GM18909 (cell line): ENCODE data around the gene RASSF7.
"Not testable (repeated sequence)": the region's sequence is repeated elsewhere in the genome, so short reads cannot be mapped to it uniquely, and the experiment has no call there.

Experiments
- ATAC-seq: cut with Tn5 transposase; IDR thresholded peaks from one replicate; pipeline ENCODE4 v1.9.1; 2021; ENCODE audit warnings: mild to moderate bottlenecking; ENCODE audit not compliant: unreplicated experiment, poor library complexity

Gene RASSF7

DNA sequence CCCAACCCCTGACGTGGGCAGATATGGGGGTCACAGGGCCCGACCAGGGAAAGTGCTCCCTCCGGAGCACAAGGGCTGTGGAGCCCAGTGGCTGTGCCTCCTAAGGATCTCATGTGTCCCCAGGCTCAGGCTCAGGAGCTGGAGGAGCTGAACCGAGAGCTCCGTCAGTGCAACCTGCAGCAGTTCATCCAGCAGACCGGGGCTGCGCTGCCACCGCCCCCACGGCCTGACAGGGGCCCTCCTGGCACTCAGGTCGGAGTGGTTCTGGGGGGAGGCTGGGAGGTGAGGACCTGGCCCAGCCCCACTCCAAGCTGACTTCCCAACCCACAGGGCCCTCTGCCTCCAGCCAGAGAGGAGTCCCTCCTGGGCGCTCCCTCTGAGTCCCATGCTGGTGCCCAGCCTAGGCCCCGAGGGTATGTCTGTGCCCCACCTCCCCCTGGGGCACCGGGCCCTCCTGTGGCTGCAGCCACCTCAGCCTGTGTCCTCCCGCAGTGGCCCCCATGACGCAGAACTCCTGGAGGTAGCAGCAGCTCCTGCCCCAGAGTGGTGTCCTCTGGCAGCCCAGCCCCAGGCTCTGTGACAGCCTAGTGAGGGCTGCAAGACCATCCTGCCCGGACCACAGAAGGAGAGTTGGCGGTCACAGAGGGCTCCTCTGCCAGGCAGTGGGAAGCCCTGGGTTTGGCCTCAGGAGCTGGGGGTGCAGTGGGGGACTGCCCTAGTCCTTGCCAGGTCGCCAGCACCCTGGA lies 2.5 kb downstream of the RASSF7 start:
- ATAC-seq, result no peak

DNA sequence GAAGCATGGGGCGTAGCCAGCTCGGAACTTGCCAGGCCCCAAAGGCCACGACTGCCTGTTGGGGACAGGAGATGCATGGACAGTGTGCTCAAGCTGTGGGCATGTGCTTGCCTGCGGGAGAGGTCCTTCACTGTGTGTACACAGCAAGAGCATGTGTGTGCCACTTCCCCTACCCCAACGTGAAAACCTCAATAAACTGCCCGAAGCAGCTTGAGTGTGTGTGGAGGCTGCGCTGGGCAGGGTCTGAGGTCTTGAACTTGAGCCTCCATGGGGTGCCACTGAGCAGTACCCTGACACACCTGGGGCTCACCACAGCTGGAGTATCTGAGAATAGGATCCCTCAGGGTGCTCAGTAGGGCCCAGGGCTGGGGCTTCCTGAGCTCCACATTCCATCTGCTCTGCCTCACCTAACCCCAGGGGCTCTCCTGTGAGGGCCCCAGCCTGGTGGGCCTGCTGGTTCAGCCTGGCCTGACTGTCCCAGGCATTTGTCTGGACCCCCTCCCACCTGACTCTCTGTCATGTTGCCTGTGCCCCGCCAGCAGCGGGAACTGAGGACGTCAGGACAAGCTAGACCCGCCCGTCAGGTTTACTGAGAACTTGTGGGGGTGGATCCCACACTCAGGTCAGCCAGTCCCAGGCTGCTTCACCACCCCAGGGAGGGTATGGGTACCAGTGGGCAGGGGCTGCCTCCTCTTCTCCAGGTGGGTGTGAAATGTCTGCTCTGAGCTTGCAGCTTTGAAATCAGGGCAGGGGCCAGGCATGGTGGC lies 3.2 kb downstream of the RASSF7 start:
- no peak for ATAC-seq

DNA sequence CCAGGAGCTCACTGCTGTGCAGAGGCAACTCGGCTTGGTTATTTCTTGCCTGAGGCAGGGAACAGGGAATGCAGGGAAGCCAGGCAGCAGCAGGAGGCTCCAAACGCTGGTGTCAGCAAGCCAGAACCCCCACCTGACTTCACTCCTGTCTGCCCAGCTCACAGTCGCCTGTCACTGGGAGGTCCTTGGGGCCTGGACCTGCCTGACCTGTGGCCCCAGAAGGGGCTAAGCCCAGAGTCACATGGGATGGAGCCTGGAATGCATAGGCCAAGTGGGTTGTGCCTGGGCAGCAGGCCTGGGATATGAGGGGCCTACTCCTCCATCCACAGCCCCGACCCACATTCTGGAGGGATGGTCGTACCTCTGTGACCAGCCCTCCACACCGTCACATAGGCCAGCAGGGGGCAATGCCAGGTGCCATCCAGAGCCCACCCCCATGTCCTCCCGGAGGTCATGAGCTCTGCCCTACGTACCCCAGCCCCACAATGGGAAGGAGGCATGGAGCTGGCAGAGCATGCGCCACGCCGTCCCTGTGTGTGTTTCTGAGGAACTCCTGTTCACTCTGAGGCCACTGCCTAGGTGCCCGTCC lies 5.2 kb downstream of the RASSF7 start:
- no peak for ATAC-seq

DNA sequence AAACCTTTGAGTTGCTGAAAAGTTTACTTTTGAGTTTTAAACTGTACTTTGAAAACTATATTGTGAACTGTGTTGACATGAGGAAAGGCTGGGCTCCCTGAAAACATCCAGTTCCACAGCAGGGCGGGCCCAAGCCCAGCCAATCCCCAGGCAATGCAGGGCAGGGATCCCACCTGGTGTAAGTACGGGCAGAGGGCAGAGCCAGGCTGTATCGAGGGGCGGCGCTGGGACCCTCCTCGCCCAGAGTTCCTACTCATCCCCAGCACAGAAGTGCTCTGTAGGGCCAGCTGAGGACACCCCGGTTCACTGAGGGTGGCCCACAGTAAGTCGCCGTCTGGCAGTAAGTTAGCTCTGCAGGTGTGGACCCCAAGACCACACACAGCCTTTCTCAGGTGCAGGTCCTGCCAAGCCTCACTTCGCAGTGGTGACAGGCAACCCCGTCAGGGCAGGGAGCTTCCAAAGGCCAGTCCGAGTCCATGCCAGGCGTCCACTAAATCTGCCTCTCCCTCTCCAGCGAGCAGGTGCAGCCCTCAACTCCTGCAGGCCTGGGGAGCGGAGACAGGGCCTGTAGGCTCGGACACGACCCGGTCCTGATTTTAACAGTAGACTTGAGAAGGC lies 6.3 kb downstream of the RASSF7 start:
- ATAC-seq, result no peak

DNA sequence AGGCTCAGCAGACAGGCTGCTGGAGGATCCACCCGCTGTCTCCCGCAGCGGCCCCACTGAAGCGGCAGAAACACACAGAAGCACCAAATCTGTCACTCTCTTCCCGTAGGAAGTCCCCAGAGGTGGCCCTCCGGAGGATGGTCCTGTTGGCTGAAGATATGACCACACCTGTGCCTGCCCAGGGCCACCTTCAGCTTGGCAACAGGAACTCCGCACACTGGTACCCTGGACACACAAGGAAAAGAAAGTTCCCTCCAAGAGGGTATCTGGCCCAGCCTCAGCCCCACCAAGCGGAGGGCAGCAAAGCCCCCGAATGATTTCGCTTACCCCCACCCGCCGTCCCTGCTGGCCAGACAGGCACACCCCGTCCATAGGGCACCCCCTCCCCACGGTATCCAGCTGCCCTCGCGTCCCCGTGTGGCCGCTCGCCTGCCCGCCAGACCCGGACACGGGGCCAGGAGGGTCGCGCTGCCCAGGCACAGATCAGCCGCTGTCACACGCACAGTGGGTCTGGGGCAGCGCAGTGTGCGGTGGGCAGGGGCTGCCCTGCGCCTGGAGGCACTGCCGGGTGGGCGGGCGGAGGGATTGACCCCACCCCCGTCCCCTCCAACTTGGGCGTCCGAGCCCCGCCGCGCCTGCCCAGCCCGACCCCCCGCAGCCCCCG lies 7.0 kb downstream of the RASSF7 start:
- peak; percentile 6 for ATAC-seq

DNA sequence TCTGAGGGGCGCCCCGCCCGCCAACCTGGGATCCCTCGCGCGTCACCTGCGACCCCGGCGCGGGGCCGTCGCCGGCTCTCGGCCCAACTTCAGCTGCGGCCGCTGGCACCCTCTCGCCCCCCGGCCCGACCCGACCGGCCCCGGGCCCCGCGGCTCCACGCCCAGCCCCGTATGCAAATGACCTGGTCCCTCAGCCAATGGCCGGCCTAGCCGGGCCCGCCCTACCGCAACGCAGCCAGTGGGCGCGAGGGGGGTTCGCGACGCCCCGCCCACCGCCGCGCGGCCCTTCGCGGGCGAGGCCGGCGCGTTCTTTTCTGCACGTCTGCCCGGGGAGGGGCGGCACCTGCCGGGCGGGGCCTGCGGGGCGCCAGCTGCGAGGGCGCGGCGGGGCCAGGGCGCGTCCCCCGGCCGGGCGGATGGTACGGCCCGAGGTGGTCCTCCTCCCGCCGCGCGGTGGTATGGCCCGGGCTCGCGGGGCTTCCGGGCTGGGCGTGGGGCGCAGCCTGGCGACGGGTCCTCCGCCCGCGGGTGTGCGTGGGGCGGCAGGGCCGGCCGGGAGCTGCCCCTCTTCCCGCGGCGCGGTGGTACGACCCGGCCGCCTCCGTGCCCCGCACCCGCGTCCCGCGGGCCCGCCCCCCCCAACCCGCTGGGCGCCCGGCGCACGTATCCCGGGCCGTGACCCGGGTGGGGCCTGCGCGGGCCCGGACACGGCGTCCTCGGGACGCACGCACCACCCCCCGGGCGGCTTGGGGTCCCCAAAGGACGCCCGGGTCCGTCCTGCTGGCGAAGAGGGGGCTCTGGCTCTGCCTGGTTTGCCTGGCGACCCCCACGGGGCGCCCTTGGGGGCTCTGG lies 7.8 kb downstream of the RASSF7 start:
- ATAC-seq, result peak; percentile 82

DNA sequence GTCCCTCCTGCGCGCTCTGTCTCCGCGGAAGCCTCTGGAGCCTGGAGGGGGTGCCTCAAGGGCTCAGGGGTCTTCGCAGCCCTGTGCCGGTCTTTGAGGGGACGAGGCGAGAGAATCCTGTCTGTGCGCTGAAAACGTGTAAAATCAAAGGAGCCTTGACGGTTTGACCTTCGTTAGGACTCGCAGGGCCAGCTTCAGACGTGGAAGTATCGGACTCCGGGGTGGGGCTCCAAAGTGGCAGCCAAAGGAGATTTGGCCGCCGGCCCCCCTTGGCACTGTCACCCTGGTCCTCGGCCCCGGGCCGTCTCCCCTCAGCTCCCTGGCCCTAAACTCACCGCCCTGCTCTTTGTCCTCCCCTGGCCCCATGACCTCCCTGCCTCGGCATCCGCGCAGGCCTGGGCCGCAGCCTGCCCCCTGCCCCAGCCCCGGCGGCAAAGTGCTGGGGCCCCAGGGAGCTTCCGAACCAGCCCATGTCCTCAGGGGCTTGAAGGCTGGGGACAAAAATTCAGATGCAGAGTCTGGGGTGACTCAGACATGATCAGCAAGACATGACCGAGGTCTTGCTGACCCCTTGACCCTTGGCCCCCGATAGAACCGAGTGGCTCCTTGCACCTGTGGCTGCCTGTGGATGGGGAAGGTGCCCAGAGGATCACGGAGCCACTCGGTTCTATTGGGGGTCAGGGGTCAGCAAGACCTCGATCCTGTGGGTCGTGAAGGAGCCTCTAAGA lies 8.6 kb downstream of the RASSF7 start:
- ATAC-seq, result peak; percentile 3

DNA sequence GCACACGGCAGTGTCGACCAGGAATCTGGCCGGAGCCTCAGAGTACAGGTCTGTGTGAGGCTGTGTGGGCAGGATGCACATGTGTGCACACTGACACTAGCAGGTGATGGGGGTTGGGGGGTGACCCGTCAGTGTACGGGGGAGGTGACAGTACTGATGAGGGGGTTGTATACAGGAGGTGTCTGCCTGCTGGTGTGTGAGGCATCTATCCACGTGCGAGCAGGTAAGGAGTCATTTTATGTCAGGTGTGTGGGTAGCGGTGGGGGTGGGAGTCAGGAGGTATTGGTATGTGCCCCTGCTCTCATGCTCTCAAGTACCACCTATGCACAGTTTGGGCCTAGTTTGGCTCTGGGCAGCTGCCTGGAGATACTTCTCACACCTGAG lies 11.0 kb downstream of the RASSF7 start:
- ATAC-seq, result no peak

DNA sequence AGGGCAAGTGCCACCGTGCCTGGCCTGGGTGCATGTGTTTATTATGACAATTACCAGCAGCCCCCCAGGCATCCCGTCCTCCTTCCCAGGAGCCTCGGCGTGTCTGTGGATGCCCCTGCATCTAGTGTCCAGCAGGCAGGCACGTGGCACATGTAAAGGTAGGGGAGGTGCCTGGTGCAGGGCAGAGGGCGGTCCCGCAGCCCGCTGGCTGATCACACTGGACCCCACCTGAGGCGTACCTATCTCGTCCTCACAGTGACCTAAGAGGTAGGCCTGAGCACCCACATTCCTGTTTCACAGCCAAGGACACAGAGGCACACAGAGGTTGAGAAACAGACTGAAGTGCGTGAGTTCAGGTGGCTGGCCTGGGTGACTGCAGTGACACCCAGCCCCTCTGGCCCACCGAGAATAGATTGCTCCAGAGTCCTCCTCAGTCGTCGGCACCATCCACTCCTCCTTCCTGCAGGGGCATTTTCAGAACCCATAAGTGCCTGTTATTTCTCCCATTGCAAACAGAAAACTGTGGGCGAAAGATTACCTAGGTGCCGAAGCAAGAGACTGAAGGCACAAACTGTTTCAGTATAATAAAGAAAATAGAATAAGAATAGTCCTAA lies 12.5 kb downstream of the RASSF7 start:
- no peak for ATAC-seq

DNA sequence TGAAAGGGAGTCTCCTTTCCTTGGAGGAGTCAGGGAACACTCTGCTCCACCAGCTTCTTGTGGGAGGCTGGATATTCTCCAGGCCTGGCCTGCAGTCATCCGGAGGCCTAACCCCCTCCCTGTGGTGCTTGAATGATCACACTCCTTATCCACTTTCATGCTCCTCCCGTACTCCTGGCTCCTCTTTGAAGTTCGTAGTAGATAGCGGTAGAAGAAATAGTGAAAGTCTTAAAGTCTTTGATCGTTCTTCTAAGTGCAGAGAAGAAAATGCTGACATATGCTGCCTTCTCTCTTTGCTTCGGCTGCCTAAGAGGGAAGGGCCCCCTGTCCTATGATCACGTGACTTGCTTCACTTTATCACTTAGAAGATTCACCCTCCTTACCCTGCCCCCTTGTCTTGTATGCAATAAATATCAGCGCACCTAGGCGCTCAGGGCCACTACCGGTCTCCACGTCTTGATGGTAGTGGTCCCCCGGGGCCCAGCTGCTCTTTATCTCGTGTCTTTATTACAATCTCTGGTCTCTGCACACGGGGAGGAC lies 13.3 kb downstream of the RASSF7 start:
- not testable (repeated sequence) for ATAC-seq

DNA sequence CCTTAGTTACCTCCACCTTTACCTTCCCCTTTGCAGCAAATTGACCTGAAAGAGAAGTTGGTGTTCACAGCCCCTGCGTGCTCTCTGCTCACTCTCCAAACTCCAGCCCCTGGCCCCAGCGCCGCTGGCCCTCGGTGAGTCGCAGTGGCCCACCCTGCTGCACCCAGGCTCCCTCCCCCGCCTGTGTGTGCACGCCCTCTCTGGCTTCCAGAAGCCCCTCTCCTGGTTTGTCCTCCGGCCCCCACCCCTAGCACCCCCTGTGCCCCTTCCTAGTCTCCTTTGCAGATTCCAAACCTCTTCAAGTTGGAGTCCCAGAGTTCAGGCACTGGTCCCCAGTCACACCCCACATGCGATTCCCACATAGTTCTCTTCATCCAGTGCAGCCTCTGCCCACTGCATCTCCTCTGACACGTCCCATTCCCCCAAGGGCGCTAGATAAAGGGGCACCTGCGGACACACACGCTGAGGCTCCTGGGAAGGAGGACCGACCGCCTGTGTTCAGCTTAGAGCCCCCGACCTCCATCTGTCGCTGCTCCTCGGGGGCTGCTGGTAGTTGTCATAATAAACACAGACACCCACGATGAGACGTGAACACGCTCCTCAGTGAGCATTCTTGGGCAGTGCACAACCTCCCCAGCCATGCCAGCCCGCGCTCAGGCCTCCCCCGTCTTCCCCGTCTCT lies 14.0 kb downstream of the RASSF7 start:
- no peak for ATAC-seq

DNA sequence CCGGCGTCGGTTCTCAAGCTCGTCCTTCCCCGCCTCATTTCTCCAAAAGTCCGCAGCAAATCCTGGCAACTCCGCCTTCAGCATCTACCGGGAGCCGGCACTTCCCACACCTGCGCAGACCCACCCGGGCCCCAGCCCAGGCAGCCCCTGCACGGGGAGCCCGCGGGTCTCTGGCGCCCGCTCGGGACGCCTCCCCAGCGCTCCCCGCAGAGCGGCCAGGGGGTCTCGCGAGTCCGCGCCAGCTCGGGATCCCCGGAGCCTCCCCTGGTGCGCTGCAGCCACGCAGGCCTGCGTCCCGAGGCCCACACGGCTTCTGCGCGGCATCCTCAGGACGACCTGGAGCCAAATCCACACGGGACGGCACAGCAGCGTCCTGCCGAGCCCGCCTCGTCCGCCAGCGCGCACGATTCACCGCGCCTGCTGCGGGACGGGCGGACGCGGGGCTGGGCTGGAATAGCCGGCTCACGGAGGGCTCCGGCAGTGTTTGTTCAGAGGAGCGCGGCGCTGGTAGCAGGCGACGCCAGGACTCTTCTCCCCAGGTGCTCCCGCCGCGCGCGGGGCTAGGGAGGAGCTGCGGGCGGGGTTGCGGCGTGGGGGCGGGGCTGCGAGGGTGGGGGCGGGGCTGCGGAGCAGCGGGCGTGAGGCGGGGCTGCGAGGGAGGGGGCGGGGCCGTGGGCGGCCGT lies 14.7 kb downstream of the RASSF7 start:
- ATAC-seq, result no peak

DNA sequence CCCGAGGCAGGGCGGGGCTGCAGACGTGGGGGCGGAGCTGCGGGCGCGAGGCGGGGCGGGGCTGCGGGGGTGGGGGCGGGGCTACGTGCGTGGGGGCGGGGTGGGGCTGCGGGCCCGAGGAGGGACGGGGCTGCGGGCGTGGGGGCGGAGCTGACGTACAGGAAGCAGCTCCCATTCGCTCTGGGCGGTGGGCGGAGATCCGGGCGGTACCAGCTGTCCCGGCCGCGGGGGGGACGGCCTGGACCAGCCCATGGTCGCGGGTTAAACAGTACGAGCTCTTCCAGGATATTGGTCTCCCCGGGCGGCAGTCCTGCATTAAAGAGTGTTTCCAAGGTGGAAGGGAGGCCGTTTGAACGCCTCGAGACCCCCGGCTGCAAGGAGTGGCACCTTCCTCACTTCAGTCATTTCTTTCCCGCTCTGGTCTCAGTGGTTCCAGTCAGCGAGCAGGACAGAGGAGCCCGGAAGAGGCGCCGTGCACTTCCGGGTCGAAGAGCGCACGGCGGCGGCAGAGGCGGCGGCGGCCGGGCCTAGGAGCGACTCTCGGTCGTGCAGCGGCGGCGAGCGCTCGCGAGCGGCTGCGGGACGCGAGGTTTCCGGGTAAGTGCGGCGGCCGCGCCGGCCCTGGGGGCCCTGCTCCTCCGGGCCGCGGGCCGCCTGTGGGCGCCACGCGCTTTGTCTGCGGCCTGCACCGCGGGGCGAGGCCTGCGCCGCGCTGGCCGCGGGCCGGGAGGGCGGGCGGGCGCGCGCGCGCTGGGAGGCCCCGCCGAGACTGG lies 15.4 kb downstream of the RASSF7 start, which contains the start of gene PHRF1:
TSS of gene PHRF1 (plus strand) at position 475 of the 773 bp plus-strand sequence. CDS start 5,043 bp downstream, outside the sequence.
- ATAC-seq, result peak; percentile 85

DNA sequence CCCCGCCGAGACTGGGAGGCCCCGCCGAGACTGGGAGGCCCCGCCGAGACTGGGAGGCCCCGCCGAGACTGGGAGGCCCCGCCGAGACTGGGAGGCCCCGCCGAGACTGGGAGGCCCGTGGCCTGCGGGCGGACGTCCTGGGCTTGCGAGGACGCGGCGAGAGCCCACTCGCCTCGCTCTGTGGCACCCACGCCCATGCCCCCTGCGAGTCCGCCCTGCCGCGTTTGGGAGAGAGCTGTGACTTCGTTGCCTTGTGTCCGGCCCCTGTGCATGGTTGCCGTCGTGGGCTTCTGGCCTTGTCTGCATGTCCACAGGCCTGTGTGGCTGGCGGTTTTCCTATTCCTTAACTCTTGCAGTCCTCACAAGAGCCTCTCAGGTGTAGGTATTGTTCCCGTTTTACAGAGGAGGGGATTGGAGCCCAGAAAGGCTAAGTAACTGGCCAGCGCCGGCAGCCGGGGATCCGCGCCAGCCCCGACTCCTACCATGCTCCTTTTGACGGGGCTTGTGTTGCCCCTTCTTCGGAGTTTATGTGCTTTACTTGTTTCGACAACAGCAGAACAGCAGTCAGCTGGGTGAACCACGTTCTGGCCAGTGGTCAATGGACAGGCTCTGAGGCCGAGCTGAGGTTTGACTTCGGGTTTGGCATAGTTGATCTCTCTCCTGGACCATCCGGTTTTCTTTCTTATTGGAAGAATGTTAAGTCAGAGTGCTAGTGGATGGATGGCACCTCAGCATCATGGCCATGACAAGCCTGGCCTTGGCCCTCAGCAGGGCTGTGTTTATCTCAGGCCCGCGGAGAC lies 16.2 kb downstream of the RASSF7 start:
- ATAC-seq, result no peak

DNA sequence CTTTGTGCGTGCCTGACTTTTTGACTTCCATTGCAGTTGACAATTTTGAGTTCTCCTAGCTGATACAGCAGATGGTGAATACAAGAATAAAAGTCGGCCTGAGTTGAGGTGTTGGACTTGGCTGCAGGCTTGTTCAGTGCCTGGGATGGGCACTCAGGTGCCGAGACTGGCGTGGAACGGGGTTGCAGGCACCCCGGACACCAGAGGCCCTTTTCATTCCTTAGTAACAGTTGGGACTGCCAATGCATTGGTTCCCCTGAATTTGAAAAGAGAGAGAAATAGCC lies 16.8 kb downstream of the RASSF7 start:
- no peak for ATAC-seq
